AG04449 (cell line): Measurements from ENCODE around the gene RNF225.
"Not testable (repeated sequence)": the region's sequence is repeated elsewhere in the genome, so short reads cannot be mapped to it uniquely, and the experiment has no call there.

Experiments used
- CTCF ChIA-PET: fragments of 350-600 bp; formaldehyde crosslinking; extraction: SDS; loops from one replicate; lab custom pipeline; 2021; ENCODE audit warnings: antibody characterized with exemption; lab: Yijun Ruan, JAX
- POLR2A ChIA-PET: fragments of 400-600, 350-600 bp; formaldehyde crosslinking; extraction: SDS; loops from one replicate; lab custom pipeline; 2020; ENCODE audit warnings: antibody characterized with exemption, inconsistent platforms; lab: Yijun Ruan, JAX
- DNase-seq: peaks from one replicate; pipeline ENCODE4 v3.0.0-alpha.2; 2010; ENCODE audit warnings: low read depth, low spot score
- H3K4me3 ChIP-seq: 2 replicates; pipeline ENCODE4 v1.5.1; 2011; ENCODE audit warnings: low read depth, mild to moderate bottlenecking, control low read depth, low read length
- TF ChIP-seq, protein P1 (sequence below): IDR thresholded peaks from one replicate; pipeline ENCODE4 v1.5.1; 2011; ENCODE audit warnings: mild to moderate bottlenecking, moderate library complexity, low read length, control low read depth, inconsistent platforms; ENCODE audit not compliant: insufficient read depth; ENCODE audit errors: missing control alignments

RNF225 gene

DNA sequence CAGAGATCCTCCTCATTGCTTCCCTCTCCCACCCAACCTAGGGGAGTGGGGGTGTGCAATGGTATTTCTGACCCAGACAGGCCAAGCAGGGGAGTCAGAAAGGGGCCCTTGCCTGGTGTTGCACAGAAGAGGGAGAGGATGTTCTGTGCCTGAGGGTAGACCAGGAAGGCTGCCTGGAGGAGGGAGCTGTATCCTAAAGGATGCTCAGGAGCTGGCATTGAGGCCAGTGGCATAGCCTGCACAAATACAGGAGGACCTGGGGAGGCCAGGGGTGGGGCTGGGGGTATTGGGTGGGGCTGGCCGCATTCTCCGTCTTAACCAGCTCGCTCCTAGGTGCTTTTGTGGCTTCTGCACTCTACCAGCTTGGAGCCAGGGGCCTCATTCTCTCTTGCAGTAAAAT lies 4.4 kb downstream of the RNF225 start:
- DNase-seq = no peak
- TF ChIP-seq, protein P1, sequence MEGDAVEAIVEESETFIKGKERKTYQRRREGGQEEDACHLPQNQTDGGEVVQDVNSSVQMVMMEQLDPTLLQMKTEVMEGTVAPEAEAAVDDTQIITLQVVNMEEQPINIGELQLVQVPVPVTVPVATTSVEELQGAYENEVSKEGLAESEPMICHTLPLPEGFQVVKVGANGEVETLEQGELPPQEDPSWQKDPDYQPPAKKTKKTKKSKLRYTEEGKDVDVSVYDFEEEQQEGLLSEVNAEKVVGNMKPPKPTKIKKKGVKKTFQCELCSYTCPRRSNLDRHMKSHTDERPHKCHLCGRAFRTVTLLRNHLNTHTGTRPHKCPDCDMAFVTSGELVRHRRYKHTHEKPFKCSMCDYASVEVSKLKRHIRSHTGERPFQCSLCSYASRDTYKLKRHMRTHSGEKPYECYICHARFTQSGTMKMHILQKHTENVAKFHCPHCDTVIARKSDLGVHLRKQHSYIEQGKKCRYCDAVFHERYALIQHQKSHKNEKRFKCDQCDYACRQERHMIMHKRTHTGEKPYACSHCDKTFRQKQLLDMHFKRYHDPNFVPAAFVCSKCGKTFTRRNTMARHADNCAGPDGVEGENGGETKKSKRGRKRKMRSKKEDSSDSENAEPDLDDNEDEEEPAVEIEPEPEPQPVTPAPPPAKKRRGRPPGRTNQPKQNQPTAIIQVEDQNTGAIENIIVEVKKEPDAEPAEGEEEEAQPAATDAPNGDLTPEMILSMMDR = no peak
- POLR2A ChIA-PET = no interaction called here
- CTCF ChIA-PET = no interaction called here
- no peak overlapping the region for H3K4me3 ChIP-seq

DNA sequence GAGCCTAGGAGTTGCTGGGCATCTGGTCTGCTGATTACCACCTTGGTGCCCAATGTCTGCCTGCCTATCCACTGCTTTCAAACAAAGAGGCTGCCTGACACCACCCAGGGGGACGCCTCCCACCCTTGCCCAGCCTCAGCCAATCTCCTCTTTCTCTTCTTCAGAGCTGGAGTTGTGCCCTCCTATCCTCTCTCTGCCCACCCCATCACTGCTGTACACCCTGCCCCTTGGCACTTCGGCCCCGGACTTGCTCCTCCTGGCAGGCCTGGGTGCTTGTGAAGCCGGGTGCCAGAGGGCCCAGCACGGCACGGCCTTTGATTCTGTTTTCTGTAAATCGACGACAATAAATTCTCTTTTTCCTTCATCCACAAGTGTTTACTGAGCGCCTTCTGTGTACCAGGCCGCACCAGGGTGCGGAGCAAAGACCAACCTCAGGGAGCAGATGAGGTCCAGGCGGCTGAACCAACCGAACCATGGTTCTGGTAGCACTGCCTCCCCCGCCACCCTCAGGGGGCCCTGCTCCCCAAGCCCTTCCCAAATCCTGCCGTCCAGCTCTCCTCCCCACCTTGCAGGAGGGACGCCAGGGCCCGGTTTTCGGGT lies 5.0 kb downstream of the RNF225 start:
- peak overlapping the region; percentile 76 for H3K4me3 ChIP-seq
- ChIA-PET POLR2A (no interaction called here), CTCF (no interaction called here)
- DNase-seq = no peak
- TF ChIP-seq, protein P1 = no peak

DNA sequence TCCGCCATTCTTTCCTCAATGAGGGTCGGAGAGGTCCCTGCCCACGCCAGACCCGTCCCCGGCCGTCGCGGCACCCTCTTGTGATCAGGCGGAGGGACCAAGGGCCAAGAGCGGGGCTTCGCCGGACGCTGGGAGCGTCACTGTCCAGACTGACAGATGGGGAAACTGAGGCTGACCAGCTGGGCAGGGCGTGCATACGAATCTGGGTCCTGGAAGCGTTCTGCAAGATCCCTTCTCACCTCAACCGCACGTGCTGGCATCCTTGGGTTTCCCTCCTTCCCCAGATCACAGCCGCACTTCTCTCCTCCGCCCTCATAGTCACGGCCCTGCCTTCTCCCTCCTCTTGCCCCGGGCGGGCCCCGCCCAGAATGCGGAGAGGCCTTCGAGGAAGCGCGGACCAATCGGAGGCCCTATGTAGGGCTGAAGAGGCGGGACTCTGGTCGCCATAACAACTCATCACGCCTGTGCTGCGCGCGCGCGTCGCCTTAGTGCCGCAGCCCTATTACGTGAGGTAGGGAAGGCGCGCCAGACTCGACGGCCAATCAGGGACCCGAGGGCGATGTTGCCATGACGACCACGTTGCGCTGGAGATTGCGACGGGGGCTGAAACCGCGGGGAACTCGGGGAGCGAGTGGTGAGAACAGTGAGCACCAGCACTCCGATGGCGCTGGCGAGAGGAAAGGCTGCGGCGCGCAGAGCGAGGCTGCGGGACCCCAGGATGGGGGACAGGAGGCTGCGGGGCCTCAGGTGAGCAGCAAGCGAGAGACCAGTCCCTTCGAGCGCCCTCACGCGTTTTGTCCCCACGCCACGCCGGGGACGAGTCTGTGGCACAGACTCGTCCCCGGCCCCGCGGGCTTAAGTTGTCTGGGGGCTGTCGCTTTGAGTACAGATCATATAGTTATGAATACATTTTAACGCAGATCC lies 5.7 kb downstream of the RNF225 start:
- ChIA-PET CTCF (no interaction called here), POLR2A (no interaction called here)
- DNase-seq = peak; percentile 94
- H3K4me3 ChIP-seq = peak overlapping the region; percentile 79
- TF ChIP-seq, protein P1 = no peak

DNA sequence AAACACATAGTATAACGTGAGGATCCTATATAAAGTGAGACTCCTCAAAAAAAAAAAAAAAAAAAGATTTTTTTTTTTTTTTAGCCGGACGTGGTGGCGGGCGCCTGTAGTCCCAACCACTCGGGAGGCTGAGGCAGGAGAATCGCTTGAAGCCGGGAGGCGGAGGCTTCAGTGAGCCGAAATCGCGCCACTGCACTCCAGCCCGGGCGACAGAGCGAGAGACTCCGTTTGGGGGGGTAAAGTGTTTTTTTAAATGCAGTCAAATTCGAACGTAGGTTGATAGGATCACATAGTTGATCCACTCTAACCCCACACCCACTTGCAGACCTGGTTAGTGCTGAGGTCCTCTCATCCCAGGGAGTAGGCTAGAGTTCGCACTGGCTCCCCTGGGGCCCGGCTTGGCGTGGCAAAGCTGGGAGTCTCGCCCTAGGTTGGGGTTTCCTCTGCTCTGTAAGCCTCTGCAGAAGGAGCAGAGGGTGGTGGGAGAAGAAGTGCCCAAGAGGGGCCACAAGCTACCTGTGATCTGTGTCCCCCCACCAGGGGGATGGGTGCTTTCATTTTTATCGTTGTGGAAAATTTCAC lies 6.5 kb downstream of the RNF225 start:
- TF ChIP-seq, protein P1 = no peak
- no peak for DNase-seq
- CTCF ChIA-PET = no interaction called here
- POLR2A ChIA-PET = no interaction called here
- peak overlapping the region; percentile 79 for H3K4me3 ChIP-seq

DNA sequence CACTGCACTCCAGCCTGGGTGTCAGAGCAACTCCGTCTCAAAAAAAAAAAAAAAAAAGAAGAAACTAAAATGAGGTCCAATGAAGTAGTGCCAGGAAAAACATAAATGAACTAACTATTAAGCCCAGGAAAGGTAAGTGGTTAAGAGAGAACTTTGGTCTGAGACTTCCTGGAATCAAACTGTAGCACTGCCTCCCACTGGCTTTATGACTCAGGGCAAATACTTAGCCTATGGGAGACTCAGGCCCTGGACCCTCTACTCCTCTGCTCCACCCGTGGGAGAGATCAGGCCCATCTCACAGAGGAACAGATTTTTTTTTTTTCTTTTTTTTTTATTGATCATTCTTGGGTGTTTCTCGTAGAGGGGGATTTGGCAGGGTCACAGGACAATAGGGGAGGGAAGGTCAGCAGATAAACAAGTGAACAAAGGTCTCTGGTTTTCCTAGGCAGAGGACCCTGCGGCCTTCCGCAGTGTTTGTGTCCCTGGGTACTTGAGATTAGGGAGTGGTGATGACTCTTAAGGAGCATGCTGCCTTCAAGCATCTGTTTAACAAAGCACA lies 8.5 kb downstream of the RNF225 start:
- CTCF ChIA-PET, H3K4me3 ChIP-seq, DNase-seq, POLR2A ChIA-PET: not testable (repeated sequence)

DNA sequence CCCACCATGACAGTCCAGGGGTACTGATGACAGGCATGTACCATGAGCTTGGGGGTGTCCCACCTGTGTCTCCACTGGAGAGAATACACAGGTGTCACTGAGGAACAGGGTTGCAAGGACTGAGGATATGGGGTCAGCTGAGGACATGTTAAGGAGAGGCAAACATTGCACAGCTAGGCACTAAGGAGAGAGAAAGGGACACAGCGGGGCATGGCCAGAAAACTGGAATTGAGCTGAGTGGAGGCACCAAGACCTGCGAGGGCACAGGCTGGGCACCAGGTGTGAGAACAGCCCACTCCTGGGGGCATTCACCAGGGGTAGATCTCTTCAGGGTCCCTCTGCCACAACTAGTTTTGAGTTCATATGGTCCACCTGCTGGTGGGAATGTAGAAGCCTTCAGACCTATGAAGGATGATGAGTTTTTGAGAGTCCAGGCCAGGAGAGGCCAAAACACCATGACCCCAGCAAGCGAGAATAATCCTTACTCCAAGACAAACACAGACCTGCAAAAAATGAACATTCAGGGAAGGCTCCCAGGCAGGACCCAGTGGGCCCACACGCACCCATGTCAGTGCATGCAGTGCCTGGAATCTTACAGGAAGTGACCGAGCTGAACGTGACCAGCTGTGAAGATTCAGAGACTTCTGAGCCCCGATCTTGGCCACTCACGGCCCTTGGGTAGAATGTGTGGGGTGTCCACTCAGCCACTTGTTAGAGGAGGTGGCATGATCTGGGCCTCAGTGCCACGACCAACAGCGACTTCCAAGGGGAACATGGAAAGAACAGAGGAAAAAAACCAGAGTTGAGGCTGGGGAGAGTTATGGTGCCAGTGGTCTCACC lies 11.6 kb downstream of the RNF225 start:
- POLR2A ChIA-PET = no interaction called here
- CTCF ChIA-PET = interaction anchor here (0.9 to 1.5 kb wide), 3 partner anchors 10 to 66 kb away, joined by 3 read pairs; no protein-coding TSS in a partner anchor
- TF ChIP-seq, protein P1 = no peak
- H3K4me3 ChIP-seq = peak overlapping the region; percentile 97
- no peak for DNase-seq
